ENCODE results near the gene CGA. TPM values are rescaled to one million over a fixed set of nuclear protein-coding genes. Genes with fewer than 3 reads are reported as not detected.

Gene CGA
- polyA plus RNA-seq, 1 of the 3 experiments (the other 2 are of a cell fraction), result 0.10 TPM

GRCh38 chr6:87068795-87069194, 26.1 kb downstream of the CGA start:
- H3K27me3 ChIP-seq (ENCODE audit: insufficient read depth), result no peaks in the 10 kb centered on the region
- ChIA-PET POLR2A (no interaction called here), CTCF (interaction anchor here (5.9 kb wide), 1 partner anchor 10 kb away, joined by 47 read pairs; no protein-coding TSS in a partner anchor)
- H3K9me3 ChIP-seq, result no peaks in the 10 kb centered on the region
- H3K36me3 ChIP-seq (replicated peaks in 1 of 2; ENCODE audit: control insufficient read depth in 1 of 2, insufficient read depth in 2 of 2, low read length in 1 of 2), result no peaks in the 10 kb centered on the region
- H3K79me2 ChIP-seq (ENCODE audit: insufficient read depth), result no peaks in the 10 kb centered on the region
- H3K4me3 ChIP-seq (ENCODE audit: low read depth in 2 of 2, low read length in 1 of 2), result no peak overlapping the region
- H3K4me2 ChIP-seq, result no peak overlapping the region
- H4K20me1 ChIP-seq (ENCODE audit: insufficient read depth), result no peaks in the 10 kb centered on the region
- H3K4me1 ChIP-seq (ENCODE audit: control insufficient read depth in 1 of 2, insufficient read depth in 2 of 2, low read depth in 1 of 2, low read length in 1 of 2), result peaks cover 0 to 6% of the 10 kb centered on the region in 2 experiments; a peak in 3 of 4 replicates
- H3F3A ChIP-seq (replicated peaks; ENCODE audit: insufficient read depth), result no peaks in the 10 kb centered on the region
- 63% methylated on average over 3 of the region's 3 CpGs for whole genome bisulfite sequencing (ENCODE audit: low lambda C conversion rate)
- no peak overlapping the region for H2AFZ ChIP-seq (ENCODE audit: low read depth)
- no peak overlapping the region for H3K9ac ChIP-seq
- no peak for DNase-seq
- no peak overlapping the region for H3K27ac ChIP-seq (ENCODE audit: low read depth in 2 of 2, low read length in 1 of 2)
- TF ChIP-seq EZH2phosphoT487 (IDR thresholded peaks at IDR 0.05; ENCODE audit: borderline replicate concordance, low read depth), result no peak
- no peak for TF ChIP-seq FOSL2 (IDR thresholded peaks at IDR 0.05; ENCODE audit: borderline replicate concordance, low read depth)
- TF ChIP-seq TCF12 (IDR thresholded peaks at IDR 0.05), result no peak
- no peaks in the 10 kb centered on the region for H3K9me2 ChIP-seq

- Histone ChIP-seq H3K79me2 (ENCODE audit: insufficient read depth) (no peaks in the 10 kb centered on the region), H3K9ac (no peak overlapping the region), H3K9me2 (no peaks in the 10 kb centered on the region), H3K36me3 (replicated peaks in 1 of 2; ENCODE audit: control insufficient read depth in 1 of 2, insufficient read depth in 2 of 2, low read length in 1 of 2) (no peaks in the 10 kb centered on the region), H3K4me1 (ENCODE audit: control insufficient read depth in 1 of 2, insufficient read depth in 2 of 2, low read depth in 1 of 2, low read length in 1 of 2) (peaks cover 0 to 6% of the 10 kb centered on the region in 2 experiments; a peak in 1 of 4 replicates), H2AFZ (ENCODE audit: low read depth) (peak overlapping the region; percentile 67; the same call in 1 of the 2 replicates), H3K4me2 (0 out of 2 replicates have a peak overlapping the region, but pooled peaks have one; percentile 34), H3F3A (replicated peaks; ENCODE audit: insufficient read depth) (no peaks in the 10 kb centered on the region), H3K4me3 (ENCODE audit: low read depth in 2 of 2, low read length in 1 of 2) (peak overlapping the region in 1 of 2 experiments; percentile 17; a peak in 1 of 4 replicates), H4K20me1 (ENCODE audit: insufficient read depth) (no peaks in the 10 kb centered on the region), H3K9me3 (no peaks in the 10 kb centered on the region), H3K27me3 (ENCODE audit: insufficient read depth) (no peaks in the 10 kb centered on the region), H3K27ac (ENCODE audit: low read depth in 2 of 2, low read length in 1 of 2) (no peak overlapping the region)
- WGBS (ENCODE audit: low lambda C conversion rate), result 25% methylated on average over 7 of the region's 7 CpGs
- TF ChIP-seq SMC3 (IDR thresholded peaks at IDR 0.05; ENCODE audit: low read depth, low read length) (peak; percentile 72), CTCF (IDR thresholded peaks at IDR 0.05) (peak; percentile 89), MEF2A (IDR thresholded peaks at IDR 0.05; ENCODE audit: borderline replicate concordance, low read depth) (no peak), RAD21 (IDR thresholded peaks at IDR 0.05; ENCODE audit: low read length) (peak; percentile 94)
- DNase-seq, result peak; percentile 59
- POLR2A ChIA-PET, result interaction anchor here (1.2 kb wide), 1 partner anchor 175 kb away, joined by 4 read pairs; no protein-coding TSS in a partner anchor
- CTCF ChIA-PET, result interaction anchor here (0.7 to 5.9 kb wide), 19 partner anchors 8 to 1804 kb away, joined by 3 to 47 read pairs (median 3); partner anchors contain the start of gene SMIM8
Measured at GRCh38 chr6:87066449-87067333, 28.2 kb downstream of the CGA start.

DNA sequence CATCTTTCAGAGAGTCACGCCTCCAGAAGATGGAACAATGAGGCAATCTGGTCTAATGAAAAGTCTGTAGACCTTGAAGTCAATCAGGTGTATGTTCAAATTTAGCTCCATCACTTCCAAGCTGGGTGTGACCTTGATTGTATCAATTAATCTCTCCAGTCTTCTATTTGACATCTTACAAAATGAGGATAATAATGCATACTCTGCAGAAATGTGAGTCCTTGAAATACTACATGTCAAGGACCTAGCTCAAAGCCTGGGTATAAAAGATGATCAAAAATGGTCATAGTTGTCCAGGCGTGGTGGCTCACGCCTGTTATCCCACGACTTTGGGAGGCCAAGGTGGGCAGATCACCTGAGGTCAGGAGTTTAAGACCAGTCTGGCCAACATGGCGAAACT, 29.8 kb downstream of the CGA start:
- Histone ChIP-seq H3K4me2 (no peak overlapping the region), H3K4me1 (ENCODE audit: control insufficient read depth in 1 of 2, insufficient read depth in 2 of 2, low read depth in 1 of 2, low read length in 1 of 2) (peaks cover 0 to 6% of the 10 kb centered on the region in 2 experiments; a peak in 1 of 4 replicates), H3K4me3 (ENCODE audit: low read depth in 2 of 2, low read length in 1 of 2) (no peak overlapping the region), H2AFZ (ENCODE audit: low read depth) (no peak overlapping the region), H3K79me2 (ENCODE audit: insufficient read depth) (no peaks in the 10 kb centered on the region), H4K20me1 (ENCODE audit: insufficient read depth) (no peaks in the 10 kb centered on the region), H3K9me2 (no peaks in the 10 kb centered on the region), H3K9ac (no peak overlapping the region), H3K27ac (ENCODE audit: low read depth in 2 of 2, low read length in 1 of 2) (no peak overlapping the region), H3K9me3 (no peaks in the 10 kb centered on the region), H3F3A (replicated peaks; ENCODE audit: insufficient read depth) (no peaks in the 10 kb centered on the region), H3K27me3 (ENCODE audit: insufficient read depth) (no peaks in the 10 kb centered on the region), H3K36me3 (replicated peaks in 1 of 2; ENCODE audit: control insufficient read depth in 1 of 2, insufficient read depth in 2 of 2, low read length in 1 of 2) (no peaks in the 10 kb centered on the region)
- WGBS (ENCODE audit: low lambda C conversion rate), result 51% methylated on average over 5 of the region's 5 CpGs
- POLR2A ChIA-PET, result no interaction called here
- no peak for DNase-seq
- CTCF ChIA-PET, result interaction anchor here (0.6 to 3.0 kb wide), 4 partner anchors 12 to 329 kb away, joined by 3 to 17 read pairs (median 6); no protein-coding TSS in a partner anchor
- TF ChIP-seq EP300 (IDR thresholded peaks at IDR 0.05; ENCODE audit: borderline replicate concordance in 1 of 2, low read depth in 1 of 2, low read length in 1 of 2), result no peak
- TF ChIP-seq, protein P1, sequence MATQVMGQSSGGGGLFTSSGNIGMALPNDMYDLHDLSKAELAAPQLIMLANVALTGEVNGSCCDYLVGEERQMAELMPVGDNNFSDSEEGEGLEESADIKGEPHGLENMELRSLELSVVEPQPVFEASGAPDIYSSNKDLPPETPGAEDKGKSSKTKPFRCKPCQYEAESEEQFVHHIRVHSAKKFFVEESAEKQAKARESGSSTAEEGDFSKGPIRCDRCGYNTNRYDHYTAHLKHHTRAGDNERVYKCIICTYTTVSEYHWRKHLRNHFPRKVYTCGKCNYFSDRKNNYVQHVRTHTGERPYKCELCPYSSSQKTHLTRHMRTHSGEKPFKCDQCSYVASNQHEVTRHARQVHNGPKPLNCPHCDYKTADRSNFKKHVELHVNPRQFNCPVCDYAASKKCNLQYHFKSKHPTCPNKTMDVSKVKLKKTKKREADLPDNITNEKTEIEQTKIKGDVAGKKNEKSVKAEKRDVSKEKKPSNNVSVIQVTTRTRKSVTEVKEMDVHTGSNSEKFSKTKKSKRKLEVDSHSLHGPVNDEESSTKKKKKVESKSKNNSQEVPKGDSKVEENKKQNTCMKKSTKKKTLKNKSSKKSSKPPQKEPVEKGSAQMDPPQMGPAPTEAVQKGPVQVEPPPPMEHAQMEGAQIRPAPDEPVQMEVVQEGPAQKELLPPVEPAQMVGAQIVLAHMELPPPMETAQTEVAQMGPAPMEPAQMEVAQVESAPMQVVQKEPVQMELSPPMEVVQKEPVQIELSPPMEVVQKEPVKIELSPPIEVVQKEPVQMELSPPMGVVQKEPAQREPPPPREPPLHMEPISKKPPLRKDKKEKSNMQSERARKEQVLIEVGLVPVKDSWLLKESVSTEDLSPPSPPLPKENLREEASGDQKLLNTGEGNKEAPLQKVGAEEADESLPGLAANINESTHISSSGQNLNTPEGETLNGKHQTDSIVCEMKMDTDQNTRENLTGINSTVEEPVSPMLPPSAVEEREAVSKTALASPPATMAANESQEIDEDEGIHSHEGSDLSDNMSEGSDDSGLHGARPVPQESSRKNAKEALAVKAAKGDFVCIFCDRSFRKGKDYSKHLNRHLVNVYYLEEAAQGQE (IDR thresholded peaks at IDR 0.05; ENCODE audit: low read depth, low read length), result no peak
- no peak for TF ChIP-seq PBX3 (IDR thresholded peaks at IDR 0.05)
- TF ChIP-seq TCF12 (IDR thresholded peaks at IDR 0.05), result no peak
- TF ChIP-seq ELF1 (IDR thresholded peaks at IDR 0.05), result no peak
- no peak for TF ChIP-seq CHD2 (IDR thresholded peaks at IDR 0.05; ENCODE audit: low read length, partially characterized antibody)
- no peak for TF ChIP-seq YY1 (IDR thresholded peaks at IDR 0.05; ENCODE audit: low read depth)

Measured in SK-N-SH (cell line).